Kidney epithelial cell (primary cell): ENCODE results near the gene HS3ST1. TPM values are rescaled to one million over a fixed set of nuclear protein-coding genes. Genes with fewer than 3 reads are reported as not detected.

ENCODE experiments used
- DNase-seq: peaks from one replicate; pipeline ENCODE4 v3.0.0-alpha.2; 2010; ENCODE audit warnings: low read depth
- H3K27me3 ChIP-seq: 2 replicates; pipeline ENCODE4 v1.6.0; 2011; ENCODE audit warnings: low read length; ENCODE audit not compliant: control insufficient read depth, insufficient read depth
- H3K36me3 ChIP-seq: 2 replicates; pipeline ENCODE4 v1.5.1; 2011; ENCODE audit warnings: low read length; ENCODE audit not compliant: control insufficient read depth, insufficient read depth
- H3K4me3 ChIP-seq: 2 replicates; pipeline ENCODE4 v1.5.1; 2011; ENCODE audit warnings: low read depth, mild to moderate bottlenecking, control low read depth, low read length
- CTCF ChIP-seq: IDR thresholded peaks from 2 replicates; pipeline ENCODE4 v1.5.1; 2011; ENCODE audit warnings: mild to moderate bottlenecking, moderate library complexity, low read length, control low read depth, inconsistent platforms; ENCODE audit not compliant: insufficient read depth, poor library complexity, severe bottlenecking
- total RNA-seq: library from RNA; depleted of rRNA; stranded (reverse); fragments of >200 nt; gene quantifications from 2 replicates; pipeline ENCODE4 v1.2.3, GENCODE V29; 2015

The HS3ST1 gene
- total RNA-seq, 1 donor from 2014 or later, result 2.4 TPM

- no peak overlapping the region for H3K4me3 ChIP-seq
- no peak for DNase-seq
- H3K36me3 ChIP-seq, result no peaks in the 10 kb centered on the region
- H3K27me3 ChIP-seq, result no peaks in the 10 kb centered on the region
- TF ChIP-seq CTCF, result no peak
Observed at GRCh38 chr4:11420327-11420726, 8.4 kb downstream of the HS3ST1 start.

- no peaks in the 10 kb centered on the region for H3K27me3 ChIP-seq
- peak; percentile 2 for TF ChIP-seq CTCF
- no peaks in the 10 kb centered on the region for H3K36me3 ChIP-seq
- no peak for DNase-seq
- no peak overlapping the region for H3K4me3 ChIP-seq
Observed at GRCh38 chr4:11418610-11419009, 10.1 kb downstream of the HS3ST1 start.

GRCh38 chr4:11416767-11417113, 12.0 kb downstream of the HS3ST1 start:
- no peak for TF ChIP-seq CTCF
- Histone ChIP-seq H3K4me3 (no peak overlapping the region), H3K27me3 (no peaks in the 10 kb centered on the region), H3K36me3 (no peaks in the 10 kb centered on the region)
- no peak for DNase-seq

- Histone ChIP-seq H3K27me3 (no peaks in the 10 kb centered on the region), H3K36me3 (no peaks in the 10 kb centered on the region), H3K4me3 (no peak overlapping the region)
- no peak for TF ChIP-seq CTCF
- no peak for DNase-seq
Observed at GRCh38 chr4:11416071-11416766, 12.5 kb downstream of the HS3ST1 start.

GRCh38 chr4:11415409-11416070, 13.2 kb downstream of the HS3ST1 start:
- Histone ChIP-seq H3K36me3 (no peaks in the 10 kb centered on the region), H3K27me3 (no peaks in the 10 kb centered on the region), H3K4me3 (no peak overlapping the region)
- no peak for DNase-seq
- no peak for TF ChIP-seq CTCF

GRCh38 chr4:11412211-11412610, 16.5 kb downstream of the HS3ST1 start:
- DNase-seq, result no peak
- H3K27me3 ChIP-seq, result no peaks in the 10 kb centered on the region
- TF ChIP-seq CTCF, result no peak
- H3K4me3 ChIP-seq, result no peak overlapping the region
- no peaks in the 10 kb centered on the region for H3K36me3 ChIP-seq
